ENCODE results near the gene DGKQ.

The DGKQ gene

GRCh38 chr4:973431-974397, at the start of gene DGKQ:
Gene DGKQ, minus strand, starts transcription at chr4:973569. Its CDS starts 87 bp downstream, at chr4:973482.
- DNase-seq, result peak in 1 of 2 experiments; percentile 47

GRCh38 chr4:1022739-1023066, 49.3 kb upstream of the DGKQ start:
- DNase-seq, result no peak

- no peak for DNase-seq
These were observed 48.8 kb upstream of the DGKQ start for GRCh38 chr4:1022051-1022738.

- no peak for DNase-seq
These were observed 48.1 kb upstream of the DGKQ start for GRCh38 chr4:1021386-1022050.

GRCh38 chr4:1019729-1020470, 46.5 kb upstream of the DGKQ start:
- no peak for DNase-seq

- DNase-seq, result no peak
These were observed 46.0 kb upstream of the DGKQ start for GRCh38 chr4:1019320-1019719.

- no peak for DNase-seq
These were observed 45.0 kb upstream of the DGKQ start for GRCh38 chr4:1018147-1019020.

- DNase-seq, result no peak
These were observed 44.3 kb upstream of the DGKQ start for GRCh38 chr4:1017706-1018105.

- DNase-seq, result no peak
These were observed 43.8 kb upstream of the DGKQ start for GRCh38 chr4:1017211-1017610.

- DNase-seq, result no peak
These were observed 42.4 kb upstream of the DGKQ start for GRCh38 chr4:1015746-1016145.

- DNase-seq, result no peak
These were observed 41.8 kb upstream of the DGKQ start for GRCh38 chr4:1015179-1015578.

- DNase-seq, result no peak
These were observed 41.2 kb upstream of the DGKQ start for GRCh38 chr4:1014291-1015167.

GRCh38 chr4:1013225-1014073, 40.1 kb upstream of the DGKQ start:
- DNase-seq, result no peak

- peak; percentile 52 for DNase-seq
These were observed 38.8 kb upstream of the DGKQ start for GRCh38 chr4:1012034-1012739.

GRCh38 chr4:1011666-1012033, 38.3 kb upstream of the DGKQ start:
- no peak for DNase-seq

GRCh38 chr4:1011022-1011665, 37.8 kb upstream of the DGKQ start, which contains the start of gene FGFRL1:
Gene FGFRL1, plus strand, starts transcription at chr4:1011626. Its CDS starts 860 bp downstream, at chr4:1012486.
- DNase-seq, result peak in 1 of 2 experiments; percentile 35

- DNase-seq, result peak; percentile 22 to 66
These were observed 37.1 kb upstream of the DGKQ start for GRCh38 chr4:1010395-1011021.

Data from NCI-H524 (cell line).